ENCODE data around the gene LAMA3. TPM values are rescaled to one million over a fixed set of nuclear protein-coding genes. Genes with fewer than 3 reads are reported as not detected.
A peak's percentile ranks its signal among the peaks of the same experiment; 100 is the strongest.

LAMA3 gene
- total and polyA plus RNA-seq, 2 donors from 2014 or later: 4.4 to 66.0 TPM

DNA sequence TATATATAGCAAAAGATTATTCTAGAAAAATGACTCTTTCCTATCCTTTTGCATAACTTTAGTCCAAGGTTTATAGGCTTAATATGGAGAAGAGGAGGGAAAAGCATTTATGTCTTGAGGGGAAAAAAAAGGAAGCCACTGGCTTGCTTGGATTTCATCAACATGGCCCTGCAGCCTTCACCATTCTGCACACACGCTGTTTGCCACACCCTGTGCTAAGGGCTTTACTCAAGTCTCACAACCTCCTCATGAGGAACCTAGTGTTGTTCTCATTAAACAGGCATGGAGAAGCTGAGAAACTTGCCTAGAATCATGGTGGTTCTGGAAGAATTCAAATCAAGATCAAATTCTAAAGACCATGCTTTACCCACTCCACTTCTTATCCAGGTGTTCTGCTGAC lies 208.0 kb downstream of the LAMA3 start:
- Histone ChIP-seq H3K4me1 (ENCODE audit: control insufficient read depth in 2 of 3, insufficient read depth in 2 of 3, low read depth in 1 of 3, low read length in 3 of 3) (no peaks in the 10 kb centered on the region), H3K9me3 (ENCODE audit: control insufficient read depth in 2 of 3, insufficient read depth in 1 of 3, low read length in 3 of 3) (no peaks in the 10 kb centered on the region), H3K27me3 (ENCODE audit: control insufficient read depth, insufficient read depth, low read length) (no peaks in the 10 kb centered on the region), H3K4me3 (ENCODE audit: low read length in 3 of 3) (no peak overlapping the region), H3K9ac (ENCODE audit: low read length in 3 of 3) (no peak overlapping the region), H3K36me3 (ENCODE audit: control insufficient read depth in 2 of 3, insufficient read depth in 3 of 3, low read length in 3 of 3) (no peaks in the 10 kb centered on the region), H3K27ac (ENCODE audit: low read depth in 2 of 2, low read length in 2 of 2) (no peak overlapping the region)
- intact Hi-C loops (cut with DNase I): no loop called here
- DNase-seq (no peak), FAIRE-seq (no peak)
- TF ChIP-seq, protein P1, sequence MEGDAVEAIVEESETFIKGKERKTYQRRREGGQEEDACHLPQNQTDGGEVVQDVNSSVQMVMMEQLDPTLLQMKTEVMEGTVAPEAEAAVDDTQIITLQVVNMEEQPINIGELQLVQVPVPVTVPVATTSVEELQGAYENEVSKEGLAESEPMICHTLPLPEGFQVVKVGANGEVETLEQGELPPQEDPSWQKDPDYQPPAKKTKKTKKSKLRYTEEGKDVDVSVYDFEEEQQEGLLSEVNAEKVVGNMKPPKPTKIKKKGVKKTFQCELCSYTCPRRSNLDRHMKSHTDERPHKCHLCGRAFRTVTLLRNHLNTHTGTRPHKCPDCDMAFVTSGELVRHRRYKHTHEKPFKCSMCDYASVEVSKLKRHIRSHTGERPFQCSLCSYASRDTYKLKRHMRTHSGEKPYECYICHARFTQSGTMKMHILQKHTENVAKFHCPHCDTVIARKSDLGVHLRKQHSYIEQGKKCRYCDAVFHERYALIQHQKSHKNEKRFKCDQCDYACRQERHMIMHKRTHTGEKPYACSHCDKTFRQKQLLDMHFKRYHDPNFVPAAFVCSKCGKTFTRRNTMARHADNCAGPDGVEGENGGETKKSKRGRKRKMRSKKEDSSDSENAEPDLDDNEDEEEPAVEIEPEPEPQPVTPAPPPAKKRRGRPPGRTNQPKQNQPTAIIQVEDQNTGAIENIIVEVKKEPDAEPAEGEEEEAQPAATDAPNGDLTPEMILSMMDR (IDR thresholded peaks at IDR 0.05; ENCODE audit: borderline replicate concordance, extremely low read depth, insufficient read depth): no peak

DNA sequence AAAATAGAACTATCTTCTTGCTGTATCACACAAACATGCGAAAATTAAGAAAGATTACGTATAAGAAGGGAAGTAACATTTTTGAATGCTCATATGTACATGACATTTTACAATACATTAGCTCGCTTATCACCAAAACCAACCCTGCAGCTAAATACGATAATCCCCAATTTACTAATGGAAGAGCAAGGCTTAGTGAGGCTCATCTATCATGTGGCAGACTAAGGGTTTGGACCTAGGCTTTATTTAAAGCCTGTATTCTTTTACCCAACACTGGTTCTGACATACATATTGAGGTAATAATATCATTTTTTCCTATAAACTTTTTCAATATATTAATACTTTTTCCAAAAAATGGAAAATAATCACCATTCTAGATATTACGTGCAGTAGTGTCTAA lies 208.5 kb downstream of the LAMA3 start:
- Histone ChIP-seq H3K27me3 (ENCODE audit: control insufficient read depth, insufficient read depth, low read length) (no peaks in the 10 kb centered on the region), H3K36me3 (ENCODE audit: control insufficient read depth in 2 of 3, insufficient read depth in 3 of 3, low read length in 3 of 3) (no peaks in the 10 kb centered on the region), H3K4me3 (ENCODE audit: low read length in 3 of 3) (no peak overlapping the region), H3K27ac (ENCODE audit: low read depth in 2 of 2, low read length in 2 of 2) (no peak overlapping the region), H3K9ac (ENCODE audit: low read length in 3 of 3) (no peak overlapping the region), H3K9me3 (ENCODE audit: control insufficient read depth in 2 of 3, insufficient read depth in 1 of 3, low read length in 3 of 3) (no peaks in the 10 kb centered on the region), H3K4me1 (ENCODE audit: control insufficient read depth in 2 of 3, insufficient read depth in 2 of 3, low read depth in 1 of 3, low read length in 3 of 3) (no peaks in the 10 kb centered on the region)
- FAIRE-seq (no peak), DNase-seq (no peak)
- TF ChIP-seq, protein P1 (IDR thresholded peaks at IDR 0.05; ENCODE audit: borderline replicate concordance, extremely low read depth, insufficient read depth): no peak
- intact Hi-C loops (cut with DNase I): no loop called here

DNA sequence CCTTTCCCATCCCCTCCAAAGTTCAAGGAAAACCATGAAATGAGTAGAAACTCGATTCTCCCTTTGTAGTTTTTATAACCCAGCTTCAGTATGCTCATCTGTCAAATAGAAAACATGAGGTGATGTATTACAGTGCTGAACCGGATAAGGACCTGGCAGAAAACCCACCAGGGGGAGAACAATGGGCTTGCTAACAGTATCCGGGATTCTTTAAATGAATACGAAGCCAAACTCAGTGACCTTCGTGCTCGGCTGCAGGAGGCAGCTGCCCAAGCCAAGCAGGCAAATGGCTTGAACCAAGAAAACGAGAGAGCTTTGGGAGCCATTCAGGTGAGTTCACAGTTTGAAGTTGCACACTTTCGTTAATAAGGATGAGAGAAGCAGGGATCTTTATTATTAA lies 211.7 kb downstream of the LAMA3 start:
- FAIRE-seq: no peak
- Histone ChIP-seq H3K27me3 (ENCODE audit: control insufficient read depth, insufficient read depth, low read length) (no peaks in the 10 kb centered on the region), H3K9ac (ENCODE audit: low read length in 3 of 3) (no peak overlapping the region), H3K9me3 (ENCODE audit: control insufficient read depth in 2 of 3, insufficient read depth in 1 of 3, low read length in 3 of 3) (no peaks in the 10 kb centered on the region), H3K36me3 (ENCODE audit: control insufficient read depth in 2 of 3, insufficient read depth in 3 of 3, low read length in 3 of 3) (no peaks in the 10 kb centered on the region), H3K27ac (ENCODE audit: low read depth in 2 of 2, low read length in 2 of 2) (no peak overlapping the region), H3K4me1 (ENCODE audit: control insufficient read depth in 2 of 3, insufficient read depth in 2 of 3, low read depth in 1 of 3, low read length in 3 of 3) (no peaks in the 10 kb centered on the region), H3K4me3 (ENCODE audit: low read length in 3 of 3) (no peak overlapping the region)
- intact Hi-C loops (cut with DNase I): no loop called here
- TF ChIP-seq, protein P1 (IDR thresholded peaks at IDR 0.05; ENCODE audit: borderline replicate concordance, extremely low read depth, insufficient read depth): no peak
- peak in 3 of 5 donors; percentile 14 to 85 (median 48) for DNase-seq

DNA sequence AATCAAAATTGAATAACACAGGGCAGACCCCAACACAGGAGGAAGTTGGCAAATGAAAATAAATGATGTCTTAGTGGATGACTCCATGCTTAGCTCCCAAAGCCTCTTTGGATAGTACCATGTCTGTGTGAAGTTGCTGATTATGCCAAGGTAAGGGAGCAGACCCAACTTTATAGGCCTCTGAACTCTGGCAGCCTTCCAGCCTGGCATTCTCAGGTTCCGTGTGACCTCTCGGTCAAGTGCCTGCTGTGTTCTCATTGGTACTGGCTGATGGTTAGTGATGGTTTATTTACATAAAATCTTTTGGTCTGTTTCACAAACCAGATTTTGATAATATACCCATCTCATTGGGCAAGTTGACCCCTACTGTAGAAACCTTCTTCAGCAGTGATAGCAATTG lies 213.1 kb downstream of the LAMA3 start:
- Histone ChIP-seq H3K4me3 (ENCODE audit: low read length in 3 of 3) (no peak overlapping the region), H3K9me3 (ENCODE audit: control insufficient read depth in 2 of 3, insufficient read depth in 1 of 3, low read length in 3 of 3) (no peaks in the 10 kb centered on the region), H3K27ac (ENCODE audit: low read depth in 2 of 2, low read length in 2 of 2) (no peak overlapping the region), H3K4me1 (ENCODE audit: control insufficient read depth in 2 of 3, insufficient read depth in 2 of 3, low read depth in 1 of 3, low read length in 3 of 3) (no peaks in the 10 kb centered on the region), H3K36me3 (ENCODE audit: control insufficient read depth in 2 of 3, insufficient read depth in 3 of 3, low read length in 3 of 3) (no peaks in the 10 kb centered on the region), H3K9ac (ENCODE audit: low read length in 3 of 3) (no peak overlapping the region), H3K27me3 (ENCODE audit: control insufficient read depth, insufficient read depth, low read length) (no peaks in the 10 kb centered on the region)
- DNase-seq (no peak), FAIRE-seq (no peak)
- intact Hi-C loops (cut with DNase I): no loop called here
- TF ChIP-seq, protein P1 (IDR thresholded peaks at IDR 0.05; ENCODE audit: borderline replicate concordance, extremely low read depth, insufficient read depth): no peak
